Dermis lymphatic vessel endothelial cell (primary cell): ENCODE measurements around the gene BRCC3. TPM values are rescaled to one million over a fixed set of nuclear protein-coding genes. Genes with fewer than 3 reads are reported as not detected.

Source experiments
- total RNA-seq: library from RNA; depleted of rRNA; stranded (reverse); fragments of >200 nt; gene quantifications from 2 replicates; pipeline ENCODE4 v1.2.1, GENCODE V29; 2014

BRCC3 gene
- total RNA-seq, result 11.3 and 11.5 TPM in 2 replicates

DNA sequence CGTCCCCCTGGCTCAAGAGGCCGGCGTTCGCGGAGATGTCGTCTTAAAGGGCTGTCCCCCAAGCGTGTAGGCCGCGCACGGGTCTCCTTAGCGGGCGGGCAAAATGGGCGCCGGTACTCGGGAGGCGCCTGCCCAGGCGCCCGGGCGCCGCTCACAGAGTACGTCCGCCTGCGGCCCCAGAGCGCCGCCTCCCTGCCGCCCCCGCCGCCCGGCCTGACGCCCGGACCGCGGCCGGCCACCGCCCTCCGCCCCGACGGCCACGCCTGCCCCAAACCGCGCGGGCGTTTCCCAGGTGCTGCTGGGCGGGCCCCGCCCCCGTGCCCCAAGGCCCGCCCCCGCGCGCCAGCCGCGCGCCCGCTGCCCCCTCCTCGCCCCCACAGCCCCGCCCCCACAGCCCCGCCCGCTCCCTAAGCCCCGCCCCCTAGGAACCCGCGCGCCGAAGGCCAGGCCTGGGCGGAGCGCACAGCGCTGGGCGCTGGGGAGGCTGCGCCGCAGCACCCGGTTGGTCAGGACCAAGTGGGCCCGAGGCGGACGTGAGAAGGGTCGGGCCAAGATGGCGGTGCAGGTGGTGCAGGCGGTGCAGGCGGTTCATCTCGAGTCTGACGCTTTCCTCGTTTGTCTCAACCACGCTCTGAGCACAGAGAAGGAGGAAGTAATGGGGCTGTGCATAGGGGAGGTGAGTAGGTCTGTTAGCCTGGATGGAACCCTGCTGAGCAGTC, at the start of gene BRCC3, which contains the start of the genes CMC4 and MTCP1:
Gene BRCC3, plus strand, starts transcription at position 534 of the 719 bp plus-strand sequence. Its CDS starts 20 bp downstream, at position 554.
Gene CMC4, minus strand, starts transcription at position 162 of the 719 bp plus-strand sequence. CDS start 7,113 bp downstream, outside the sequence.
Gene MTCP1, minus strand, starts transcription at position 162 of the 719 bp plus-strand sequence. CDS start 5,126 bp downstream, outside the sequence.

DNA sequence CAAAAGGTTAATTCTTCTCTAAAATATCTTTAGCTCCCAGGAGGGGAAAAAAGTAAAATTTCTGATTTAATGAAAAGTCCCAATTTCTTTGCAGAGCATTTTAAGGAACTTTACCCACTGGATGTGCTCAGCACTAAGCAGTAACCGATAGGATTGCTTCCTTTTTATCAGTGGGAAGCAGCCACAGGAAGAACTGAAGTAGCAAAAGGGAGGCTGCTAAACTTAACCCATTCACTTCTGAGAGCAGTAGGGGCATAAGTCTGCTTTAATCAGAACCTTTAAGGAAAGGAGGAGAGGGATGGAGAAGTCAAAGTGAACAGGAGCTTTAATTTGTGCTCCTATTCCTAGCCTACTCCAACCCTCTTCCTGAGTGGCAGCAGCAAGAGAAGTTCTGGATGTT, 48.7 kb upstream of the BRCC3 start, which contains the start of gene F8:
Gene F8, minus strand, starts transcription at position 139 of the 400 bp plus-strand sequence. CDS start 171 bp downstream, outside the sequence.

DNA sequence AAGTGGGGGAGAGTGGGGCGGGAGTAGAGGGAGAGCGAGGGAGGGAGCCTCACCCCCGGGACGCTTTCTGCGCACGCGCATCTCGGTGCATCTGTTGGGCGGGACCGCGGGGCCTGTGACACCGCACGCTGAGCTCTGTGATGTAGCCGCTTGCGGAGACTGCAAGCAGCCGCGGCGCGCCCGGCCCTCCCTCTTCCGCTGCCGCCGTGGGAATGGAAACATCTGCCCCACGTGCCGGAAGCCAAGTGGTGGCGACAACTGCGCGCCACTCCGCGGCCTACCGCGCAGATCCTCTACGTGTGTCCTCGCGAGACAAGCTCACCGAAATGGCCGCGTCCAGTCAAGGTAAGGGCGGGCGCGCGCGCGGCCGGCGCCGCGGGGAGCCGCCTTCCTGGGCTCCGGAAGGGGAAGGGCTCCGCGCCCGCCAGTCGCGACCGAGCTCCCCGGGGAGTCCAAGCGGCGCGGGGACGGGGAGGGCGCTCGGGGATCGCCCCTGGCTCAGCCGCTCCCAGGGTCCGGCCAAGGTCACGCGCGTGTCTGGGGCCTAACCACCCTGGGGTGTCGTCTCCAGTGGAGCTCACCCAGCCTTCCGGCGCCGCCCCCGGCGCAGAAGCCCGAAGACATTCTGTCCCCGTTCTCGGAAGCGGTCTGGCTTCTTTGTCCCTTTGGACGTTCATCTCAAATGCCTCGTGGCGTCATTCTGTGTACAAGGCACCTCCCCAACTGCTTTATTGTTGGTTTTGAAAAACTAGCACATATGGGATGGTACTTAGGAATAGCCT, 44.4 kb upstream of the BRCC3 start, which contains the start of gene FUNDC2:
Gene FUNDC2, plus strand, starts transcription at position 118 of the 782 bp plus-strand sequence. Its CDS starts 95 bp downstream, at position 213.

Other genes starting within 250 kb of the BRCC3 start
- gene SMIM9, start 236.8 kb upstream of the BRCC3 start, total RNA-seq, result not detected in 2 replicates
- gene F8A1, start 185.2 kb upstream of the BRCC3 start, total RNA-seq, result 1.7 and 2.1 TPM in 2 replicates
- gene F8, start 48.8 kb upstream of the BRCC3 start, total RNA-seq, result 15.1 and 22.4 TPM in 2 replicates
- gene FUNDC2, start 44.7 kb upstream of the BRCC3 start, total RNA-seq, result 98.7 and 111 TPM in 2 replicates
- gene CMC4, start 372 bp upstream of the BRCC3 start, total RNA-seq, result 9.4 and 10.7 TPM in 2 replicates
- gene MTCP1, start 372 bp upstream of the BRCC3 start, total RNA-seq, result 17.6 and 20.7 TPM in 2 replicates
- 48.9 and 57.2 TPM in 2 replicates for gene VBP1, start 145.0 kb downstream of the BRCC3 start, total RNA-seq
- 0.11 and 0.52 TPM in 2 replicates for gene RAB39B, start 193.0 kb downstream of the BRCC3 start, total RNA-seq